Left lung (tissue), 10 donors: Measurements from ENCODE around the gene SH3PXD2A. TPM values are rescaled to one million over a fixed set of nuclear protein-coding genes. Genes with fewer than 3 reads are reported as not detected.

Experiments used
- ATAC-seq: fragments of 200-7000 bp; cut with Tn5 transposase; one replicate; pipeline ENCODE4 v1.9.1; 2020; ENCODE audit warnings: moderate library complexity
- DNase-seq, 4 donors: peaks; one replicate each; pipeline ENCODE4 v3.0.0-alpha.2; 2013 to 2020
- H3K27ac ChIP-seq, 2 donors: fragments of 200-600 bp; sonication (generic) in 1 of 2; one replicate each; pipeline versions ENCODE4 v1.5.0 to v1.8.0; 2020 to 2021
- H3K27me3 ChIP-seq, 2 donors: fragments of 200-600 bp; sonication (generic) in 1 of 2; one replicate each; pipeline versions ENCODE4 v1.5.0 to v1.8.0; 2020 to 2021
- H3K36me3 ChIP-seq, 2 donors: fragments of 200-600 bp; sonication (generic) in 1 of 2; one replicate each; pipeline versions ENCODE4 v1.5.0 to v1.8.0; 2020 to 2021
- H3K4me1 ChIP-seq, 2 donors: fragments of 200-600 bp; one replicate each; pipeline ENCODE4 v1.8.0; 2021
- H3K4me3 ChIP-seq, 2 donors: fragments of 200-600 bp; sonication (generic) in 1 of 2; one replicate each; pipeline versions ENCODE4 v1.5.0 to v1.8.0; 2020 to 2021; ENCODE audit warnings: mild to moderate bottlenecking in 1 of 2
- H3K9me3 ChIP-seq, 2 donors: fragments of 200-600 bp; sonication (generic) in 1 of 2; one replicate each; pipeline versions ENCODE4 v1.5.0 to v1.8.0; 2020 to 2021
- CTCF ChIP-seq, 2 donors: fragments of 200-600 bp; sonication (generic) in 1 of 2; IDR thresholded peaks; one replicate each; pipeline versions ENCODE4 v1.5.0 to v1.8.0; 2021; ENCODE audit warnings: antibody characterized with exemption in 2 of 2
- intact Hi-C, 2 donors: fragments of 100-400 bp; cut with DNase I; formaldehyde crosslinking; loops; one replicate each; pipeline versions ENCODE4 v1.11.2 to v1.14.2; 2022
- polyA plus RNA-seq, 6 donors: library from polyadenylated mRNA; unstranded; fragments of 120-200 nt; gene quantifications; one replicate each; pipeline ENCODE4 v1.2.1, GENCODE V29; 2013; ENCODE audit not compliant: insufficient read length in 6 of 6
- total RNA-seq, 2 donors: library from RNA; stranded (reverse); fragmentation: NEBNext Ultra II Directional; extraction: Animal tissue kit (Norgen Biotek cat#: 25700); gene quantifications; one replicate each; pipeline ENCODE4 v1.2.1, GENCODE V29; 2021
- donor health status: DM: no; HTN: yes; CAD: no.
- donor health status: DM: no; HTN: no; CAD: no.

The SH3PXD2A gene
- total and polyA plus RNA-seq, 8 donors = 44.8 to 117 (median 91.7) TPM

- no peaks in the 10 kb centered on the region for H3K36me3 ChIP-seq
- peaks cover 4 to 12% of the 10 kb centered on the region in 2 donors for H3K4me1 ChIP-seq
- H3K27ac ChIP-seq = no peak overlapping the region
- H3K4me3 ChIP-seq = no peak overlapping the region
- no peak for TF ChIP-seq CTCF (IDR thresholded peaks at IDR 0.05)
- ATAC-seq (no peak), DNase-seq (no peak)
- no peaks in the 10 kb centered on the region for H3K9me3 ChIP-seq
- intact Hi-C loops = no loop called here
- peaks cover 0 to 7% of the 10 kb centered on the region in 2 donors for H3K27me3 ChIP-seq
Measured at GRCh38 chr10:103546401-103546800, 309.0 kb downstream of the SH3PXD2A start.

GRCh38 chr10:103545771-103546281, 309.6 kb downstream of the SH3PXD2A start:
- Histone ChIP-seq H3K4me1 (peaks cover 4 to 12% of the 10 kb centered on the region in 2 donors), H3K27ac (no peak overlapping the region), H3K4me3 (no peak overlapping the region), H3K9me3 (no peaks in the 10 kb centered on the region), H3K27me3 (peaks cover 0 to 7% of the 10 kb centered on the region in 2 donors), H3K36me3 (no peaks in the 10 kb centered on the region)
- DNase-seq = no peak
- ATAC-seq = no peak
- intact Hi-C loops = no loop called here
- no peak for TF ChIP-seq CTCF (IDR thresholded peaks at IDR 0.05)

GRCh38 chr10:103545366-103545765, 310.0 kb downstream of the SH3PXD2A start:
- no peak for TF ChIP-seq CTCF (IDR thresholded peaks at IDR 0.05)
- Histone ChIP-seq H3K4me1 (peaks cover 4 to 12% of the 10 kb centered on the region in 2 donors), H3K4me3 (no peak overlapping the region), H3K9me3 (no peaks in the 10 kb centered on the region), H3K36me3 (no peaks in the 10 kb centered on the region), H3K27ac (no peak overlapping the region), H3K27me3 (peaks cover 0 to 7% of the 10 kb centered on the region in 2 donors)
- ATAC-seq (no peak), DNase-seq (no peak)
- intact Hi-C loops = no loop called here

- no peak for TF ChIP-seq CTCF (IDR thresholded peaks at IDR 0.05)
- Histone ChIP-seq H3K36me3 (no peaks in the 10 kb centered on the region), H3K4me1 (peaks cover 4 to 12% of the 10 kb centered on the region in 2 donors), H3K27ac (no peak overlapping the region), H3K9me3 (no peaks in the 10 kb centered on the region), H3K27me3 (peaks cover 0 to 7% of the 10 kb centered on the region in 2 donors), H3K4me3 (no peak overlapping the region)
- DNase-seq (no peak), ATAC-seq (no peak)
- intact Hi-C loops = no loop called here
Measured at GRCh38 chr10:103544657-103545310, 310.6 kb downstream of the SH3PXD2A start.

Other genes starting within 250 kb of the SH3PXD2A start
- gene STN1, start 62.6 kb upstream of the SH3PXD2A start, total RNA-seq = 10 to 100 TPM; 44.8 to 62.8 TPM
- 10 to 100 TPM; 26.3 to 30.1 (median 29.1) TPM for gene STN1, start 62.6 kb upstream of the SH3PXD2A start, polyA plus RNA-seq
- gene SLK, start 111.6 kb upstream of the SH3PXD2A start, total RNA-seq = 10 to 100 TPM; 52.1 to 52.9 TPM
- 10 to 100 TPM; 59.0 to 68.1 (median 65.8) TPM for gene SLK, start 111.6 kb upstream of the SH3PXD2A start, polyA plus RNA-seq
- gene COL17A1, start 230.3 kb upstream of the SH3PXD2A start, total RNA-seq = 10 to 100 TPM in 1 of 2 donors, 1 to 10 TPM in 1; 2.1 to 43.4 TPM
- under 1 TPM; 0.32 to 0.94 (median 0.62) TPM for gene COL17A1, start 230.3 kb upstream of the SH3PXD2A start, polyA plus RNA-seq